HepG2 (cell line): ENCODE results near the gene LUZP1. TPM values are rescaled to one million over a fixed set of nuclear protein-coding genes. Genes with fewer than 3 reads are reported as not detected.

Experiments used
- ATAC-seq: fragments of 200-7000 bp; cut with Tn5 transposase; 3 replicates; pipeline ENCODE4 v1.9.1; 2020; ENCODE audit warnings: mild to moderate bottlenecking, moderate library complexity
- BruUV-seq: library from RNA; stranded (reverse); fragments of 400-500 nt; replicated peaks from 2 replicates; lab custom pipeline; 2021; lab: Mats Ljungman, UMichigan
- CTCF ChIA-PET: fragments of 300-600 bp; formaldehyde crosslinking; extraction: SDS; loops from one replicate; lab custom pipeline; 2021; ENCODE audit warnings: low total read pairs, inconsistent platforms, low intra/inter-chr PET ratio; lab: Yijun Ruan, JAX
- POLR2A ChIA-PET: fragments of 350-600 bp; sonication (Branson Sonifier 250); formaldehyde crosslinking; loops from one replicate; lab custom pipeline; 2020; ENCODE audit warnings: antibody characterized with exemption, inconsistent platforms; lab: Yijun Ruan, JAX
- DNase-seq: peaks from one replicate; pipeline ENCODE4 v3.0.0-alpha.2; 2015; ENCODE audit warnings: low spot score
- FAIRE-seq: peaks from 3 replicates; lab custom pipeline; 2011; peaks lifted over from hg19 to GRCh38; lab: Jason Lieb, UNC
- H2AFZ ChIP-seq: one replicate; pipeline ENCODE4 v1.6.1; 2011; ENCODE audit warnings: low read length, inconsistent platforms
- H3K27ac ChIP-seq: fragments of 300-600 bp; 3 replicates; pipeline ENCODE4 v1.8.0; 2011; ENCODE audit warnings: mixed run types, mild to moderate bottlenecking, mixed read lengths, low read length, inconsistent platforms; ENCODE audit not compliant: insufficient read depth; ENCODE audit errors: extremely low read length
- H3K27me3 ChIP-seq, 2 experiments: fragments of 200-600 bp in 1 of 2; 2 replicates in 1 of 2; 3 replicates in 1 of 2; pipeline versions ENCODE4 v1.6.0 to v1.8.0; 2011; ENCODE audit warnings: low read length in 2 of 2, mild to moderate bottlenecking in 2 of 2, moderate library complexity in 2 of 2, inconsistent platforms in 1 of 2; ENCODE audit not compliant: insufficient read depth in 2 of 2, control insufficient read depth in 1 of 2
- H3K36me3 ChIP-seq, 2 experiments: fragments of 200-600 bp in 1 of 2; replicated peaks in 1 of 2; 2 replicates in 1 of 2; 3 replicates in 1 of 2; pipeline versions ENCODE4 v1.5.1 to v1.8.0; 2011; ENCODE audit warnings: low read length in 2 of 2, inconsistent platforms in 1 of 2; ENCODE audit not compliant: insufficient read depth in 2 of 2, control insufficient read depth in 1 of 2
- H3K4me1 ChIP-seq: 2 replicates; pipeline ENCODE4 v1.5.1; 2012; ENCODE audit warnings: low read length, inconsistent platforms; ENCODE audit not compliant: insufficient read depth
- H3K4me2 ChIP-seq: 2 replicates; pipeline ENCODE4 v1.6.0; 2011; ENCODE audit warnings: low read depth, low read length, inconsistent platforms
- H3K4me3 ChIP-seq, 3 experiments: fragments of 200-600 bp in 1 of 3; sonication (generic), shearing (Covaris generic) in 1 of 3; replicated peaks in 1 of 3; 2 replicates each; pipeline ENCODE4 v1.5.1; 2011 to 2016; ENCODE audit warnings: low read length in 3 of 3, inconsistent platforms in 2 of 3, low read depth in 2 of 3, mild to moderate bottlenecking in 2 of 3, control low read depth in 1 of 3, mixed read lengths in 1 of 3; ENCODE audit not compliant: insufficient read depth in 1 of 3
- H3K79me2 ChIP-seq: one replicate; pipeline ENCODE4 v1.6.1; 2011; ENCODE audit warnings: low read length, inconsistent platforms; ENCODE audit not compliant: insufficient read depth
- H3K9ac ChIP-seq: 2 replicates; pipeline ENCODE4 v1.6.0; 2011; ENCODE audit warnings: mild to moderate bottlenecking, low read depth, low read length, inconsistent platforms; ENCODE audit not compliant: insufficient read depth
- H3K9me3 ChIP-seq: 2 replicates; pipeline ENCODE4 v1.5.1; 2012; ENCODE audit warnings: mild to moderate bottlenecking, low read length
- H4K20me1 ChIP-seq: 2 replicates; pipeline ENCODE4 v1.6.0; 2011; ENCODE audit warnings: inconsistent platforms, mild to moderate bottlenecking, low read length, moderate library complexity; ENCODE audit not compliant: insufficient read depth
- CC2D1A ChIP-seq: sonication (generic); formaldehyde crosslinking; IDR thresholded peaks from 2 replicates; pipeline ENCODE4 v1.8.1; 2023; ENCODE audit warnings: mild to moderate bottlenecking, missing genetic modification reagents
- DMAP1 ChIP-seq: IDR thresholded peaks from 2 replicates; pipeline ENCODE4 v1.6.1; 2016
- ELF1 ChIP-seq: sonication (generic); formaldehyde crosslinking; IDR thresholded peaks from 2 replicates; pipeline ENCODE4 v1.4.0; 2020; ENCODE audit warnings: missing genetic modification reagents
- MATR3 ChIP-seq: sonication (generic); formaldehyde crosslinking; IDR thresholded peaks from 2 replicates; pipeline ENCODE4 v1.4.0; 2020; ENCODE audit warnings: missing genetic modification reagents
- MXI1 ChIP-seq: IDR thresholded peaks from 3 replicates; pipeline ENCODE4 v1.6.1; 2012; ENCODE audit warnings: low read depth, low read length, inconsistent platforms, borderline replicate concordance
- NFKB2 ChIP-seq: sonication (generic); formaldehyde crosslinking; IDR thresholded peaks from 2 replicates; pipeline ENCODE4 v1.4.0; 2020; ENCODE audit warnings: missing genetic modification reagents, borderline replicate concordance
- POGZ ChIP-seq: sonication (generic); formaldehyde crosslinking; IDR thresholded peaks from 2 replicates; pipeline ENCODE4 v1.4.0; 2020; ENCODE audit warnings: mild to moderate bottlenecking, missing genetic modification reagents
- SMARCE1 ChIP-seq: fragments of 450-650 bp; IDR thresholded peaks from 2 replicates; pipeline ENCODE4 v1.6.1; 2017; ENCODE audit warnings: borderline replicate concordance
- ZBTB42 ChIP-seq: sonication (generic); formaldehyde crosslinking; IDR thresholded peaks from 2 replicates; pipeline ENCODE4 v1.5.0; 2020; ENCODE audit warnings: mild to moderate bottlenecking, missing genetic modification reagents
- ZNF138 ChIP-seq: sonication (generic); formaldehyde crosslinking; IDR thresholded peaks from 2 replicates; pipeline ENCODE4 v1.5.0; 2020; ENCODE audit warnings: mild to moderate bottlenecking, low read depth, missing genetic modification reagents
- ZNF20 ChIP-seq: sonication (generic); formaldehyde crosslinking; IDR thresholded peaks from 2 replicates; pipeline ENCODE4 v1.4.0; 2020; ENCODE audit warnings: mild to moderate bottlenecking, moderate library complexity, missing genetic modification reagents
- ZNF446 ChIP-seq: sonication (generic); formaldehyde crosslinking; IDR thresholded peaks from 2 replicates; pipeline ENCODE4 v1.5.0; 2020; ENCODE audit warnings: mild to moderate bottlenecking, missing genetic modification reagents
- ZNF501 ChIP-seq: sonication (generic); formaldehyde crosslinking; IDR thresholded peaks from 2 replicates; pipeline ENCODE4 v1.5.1; 2020; ENCODE audit warnings: mild to moderate bottlenecking, moderate library complexity, missing genetic modification reagents
- WGBS: methylation state at CpG from one replicate; pipeline ENCODE4 v1.1.6; 2017; ENCODE audit warnings: low lambda C conversion rate; 5-methylcytosine and 5-hydroxymethylcytosine counted together
- in situ Hi-C: cut with HindIII; loops from 2 replicates; pipeline ENCODE4 v1.10.0; 2017; ENCODE audit warnings: low pct_unique_long_range_greater_than_20kb; ENCODE audit not compliant: extremely low pct_ligation_motif_present
- intact Hi-C: fragments of 100-400 bp; cut with micrococcal nuclease; formaldehyde crosslinking; loops from one replicate; pipeline ENCODE4 v1.10.0; 2022; ENCODE audit not compliant: unreplicated experiment
- polyA plus RNA-seq, 8 experiments: library from polyadenylated mRNA; depleted of rRNA in 3 of 8; stranded (reverse) in 7 of 8; unstranded in 1 of 8; fragments of >200 nt; fragmentation: Illumina TruSeq in 4 of 8; extraction: Trizol in 4 of 8; gene quantifications; 2 replicates each; pipeline versions ENCODE4 v1.2.1 to v1.2.3, GENCODE V29; 2011 to 2016; ENCODE audit warnings: low read depth in 4 of 8, missing spikeins in 1 of 8, mixed read lengths in 1 of 8; ENCODE audit not compliant: insufficient read depth in 1 of 8
- total RNA-seq, 5 experiments: library from RNA; depleted of rRNA; stranded (reverse); fragments of >200 nt; fragmentation: Illumina TruSeq; extraction: Trizol; gene quantifications; 2 replicates each; pipeline ENCODE4 v1.2.3, GENCODE V29; 2016; ENCODE audit warnings: low read depth in 1 of 5
- TF ChIP-seq, protein P1 (sequence below): sonication (generic); formaldehyde crosslinking; IDR thresholded peaks from 2 replicates; pipeline ENCODE4 v1.5.1; 2020; ENCODE audit warnings: missing genetic modification reagents, mild to moderate bottlenecking, borderline replicate concordance
- TF ChIP-seq, protein P2 (sequence below): sonication (generic); formaldehyde crosslinking; IDR thresholded peaks from 2 replicates; pipeline ENCODE4 v1.5.0; 2020; ENCODE audit warnings: missing genetic modification reagents
- TF ChIP-seq, protein P3 (sequence below): IDR thresholded peaks from 2 replicates; pipeline ENCODE4 v1.6.1; 2016; ENCODE audit warnings: missing genetic modification reagents, missing compliant biosample characterization
- TF ChIP-seq, protein P4 (sequence below): sonication (generic); formaldehyde crosslinking; IDR thresholded peaks from 2 replicates; pipeline ENCODE4 v1.4.0; 2020; ENCODE audit warnings: missing genetic modification reagents

LUZP1 gene
- total and polyA plus RNA-seq, 2 of the 13 experiments (the other 11 are each of a cell fraction or from before 2014, with no cell fraction given) = 6.9 to 12.7 TPM

DNA sequence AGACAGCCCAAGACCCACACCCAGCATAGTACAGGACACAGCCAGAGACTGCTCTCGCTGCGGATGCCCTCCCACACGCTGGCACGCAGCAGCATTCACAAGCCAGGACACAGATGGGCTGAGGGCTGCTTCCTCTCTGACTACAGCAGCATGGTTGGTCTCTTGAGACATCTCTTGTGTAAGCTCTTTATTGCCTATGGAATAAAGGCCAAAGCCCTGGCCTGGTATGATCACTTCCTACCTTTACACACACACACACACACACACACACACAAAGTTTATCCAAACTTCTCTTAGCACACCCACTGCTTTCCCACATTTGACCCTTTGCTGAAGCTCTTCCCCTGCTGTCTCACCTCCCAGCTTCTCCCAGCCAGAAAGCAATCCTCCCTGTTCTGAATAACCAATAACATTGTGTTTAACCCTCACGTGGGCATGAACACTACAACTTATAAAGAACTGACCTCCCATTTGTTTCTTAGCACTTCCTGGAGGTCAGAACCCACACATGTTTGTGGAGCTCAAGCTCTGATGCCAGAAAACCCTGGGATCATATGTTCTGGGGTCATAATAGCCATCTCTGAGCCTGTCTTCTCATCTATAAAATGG lies 1.2 kb upstream of the LUZP1 start (continued):
- TF ChIP-seq, protein P1, sequence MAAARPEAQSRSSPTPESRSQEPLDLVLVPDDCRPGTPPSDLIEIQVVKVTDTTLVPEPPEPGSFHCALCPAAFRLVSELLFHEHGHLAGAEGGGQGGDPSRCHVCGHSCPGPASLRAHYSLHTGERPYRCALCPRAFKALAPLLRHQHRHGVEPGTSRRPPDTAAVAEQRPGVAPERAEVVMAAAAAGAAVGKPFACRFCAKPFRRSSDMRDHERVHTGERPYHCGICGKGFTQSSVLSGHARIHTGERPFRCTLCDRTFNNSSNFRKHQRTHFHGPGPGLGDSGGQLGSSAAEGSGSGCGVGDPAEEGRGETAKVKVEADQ = no peak
- TF ChIP-seq CC2D1A (no peak), ZNF501 (CRISPR knock-in tag) (no peak), ELF1 (0 out of 2 replicates have a peak, but pooled peaks have one; percentile 12), MATR3 (CRISPR knock-in tag) (no peak), ZNF138 (CRISPR knock-in tag) (no peak)
- TF ChIP-seq, protein P2, sequence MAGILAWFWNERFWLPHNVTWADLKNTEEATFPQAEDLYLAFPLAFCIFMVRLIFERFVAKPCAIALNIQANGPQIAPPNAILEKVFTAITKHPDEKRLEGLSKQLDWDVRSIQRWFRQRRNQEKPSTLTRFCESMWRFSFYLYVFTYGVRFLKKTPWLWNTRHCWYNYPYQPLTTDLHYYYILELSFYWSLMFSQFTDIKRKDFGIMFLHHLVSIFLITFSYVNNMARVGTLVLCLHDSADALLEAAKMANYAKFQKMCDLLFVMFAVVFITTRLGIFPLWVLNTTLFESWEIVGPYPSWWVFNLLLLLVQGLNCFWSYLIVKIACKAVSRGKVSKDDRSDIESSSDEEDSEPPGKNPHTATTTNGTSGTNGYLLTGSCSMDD (CRISPR knock-in tag) = no peak
- TF ChIP-seq, protein P3, sequence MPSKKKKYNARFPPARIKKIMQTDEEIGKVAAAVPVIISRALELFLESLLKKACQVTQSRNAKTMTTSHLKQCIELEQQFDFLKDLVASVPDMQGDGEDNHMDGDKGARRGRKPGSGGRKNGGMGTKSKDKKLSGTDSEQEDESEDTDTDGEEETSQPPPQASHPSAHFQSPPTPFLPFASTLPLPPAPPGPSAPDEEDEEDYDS (CRISPR knock-in tag) = 0 out of 2 replicates have a peak, but pooled peaks have one; percentile 45

DNA sequence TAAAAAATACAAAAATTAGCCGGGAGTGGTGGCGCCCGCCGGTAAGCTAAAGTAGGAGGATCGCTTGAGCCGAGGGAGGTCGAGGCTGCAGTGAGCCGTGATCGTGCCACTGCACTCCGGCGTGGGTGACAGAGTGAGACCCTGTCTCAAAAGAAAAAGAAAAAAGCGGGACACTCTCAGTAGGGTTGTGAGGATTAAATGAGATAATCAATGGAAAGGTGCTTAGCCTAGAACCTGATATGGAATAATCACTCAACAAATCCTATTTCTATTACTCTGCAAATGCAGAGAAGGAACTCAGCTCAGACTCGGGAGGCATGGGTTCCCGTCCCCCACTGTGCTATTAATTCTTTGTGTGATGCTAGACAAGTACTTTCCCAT lies 529 bp upstream of the LUZP1 start:
- Histone ChIP-seq H3K79me2 (peaks cover 34% of the 10 kb centered on the region), H3K36me3 (no peaks in the 10 kb centered on the region), H3K4me2 (peak overlapping the region; percentile 86), H3K27ac (no peak overlapping the region), H3K9me3 (no peaks in the 10 kb centered on the region), H4K20me1 (peaks cover 11% of the 10 kb centered on the region), H3K4me1 (peaks cover 52% of the 10 kb centered on the region), H3K27me3 (no peaks in the 10 kb centered on the region; a peak in 1 of 5 replicates), H3K4me3 (peak overlapping the region in 2 of 3 experiments; percentile 41 to 96; a peak in 5 of 6 replicates), H3K9ac (peak overlapping the region; percentile 35; the same call in 1 of the 2 replicates), H2AFZ (no peak overlapping the region)
- ChIA-PET POLR2A (interaction anchor here (0.6 to 2.0 kb wide), 4 partner anchors 19 to 337 kb away, joined by 3 to 5 read pairs (median 4); no protein-coding TSS in a partner anchor), CTCF (no interaction called here)
- no TSS peak for BruUV-seq
- ATAC-seq = no peak
- intact Hi-C loops = no loop called here
- in situ Hi-C loops = no loop called here
- WGBS = 74% methylated on average over 14 of the region's 14 CpGs
- no peak for DNase-seq
- no peak for FAIRE-seq
- TF ChIP-seq MXI1 (no peak), ZNF446 (CRISPR knock-in tag) (no peak), NFKB2 (CRISPR knock-in tag) (no peak), DMAP1 (CRISPR knock-in tag) (no peak), ZNF20 (CRISPR knock-in tag) (no peak), SMARCE1 (no peak), ZBTB42 (CRISPR knock-in tag) (no peak), POGZ (CRISPR knock-in tag) (no peak)
- TF ChIP-seq, protein P4, sequence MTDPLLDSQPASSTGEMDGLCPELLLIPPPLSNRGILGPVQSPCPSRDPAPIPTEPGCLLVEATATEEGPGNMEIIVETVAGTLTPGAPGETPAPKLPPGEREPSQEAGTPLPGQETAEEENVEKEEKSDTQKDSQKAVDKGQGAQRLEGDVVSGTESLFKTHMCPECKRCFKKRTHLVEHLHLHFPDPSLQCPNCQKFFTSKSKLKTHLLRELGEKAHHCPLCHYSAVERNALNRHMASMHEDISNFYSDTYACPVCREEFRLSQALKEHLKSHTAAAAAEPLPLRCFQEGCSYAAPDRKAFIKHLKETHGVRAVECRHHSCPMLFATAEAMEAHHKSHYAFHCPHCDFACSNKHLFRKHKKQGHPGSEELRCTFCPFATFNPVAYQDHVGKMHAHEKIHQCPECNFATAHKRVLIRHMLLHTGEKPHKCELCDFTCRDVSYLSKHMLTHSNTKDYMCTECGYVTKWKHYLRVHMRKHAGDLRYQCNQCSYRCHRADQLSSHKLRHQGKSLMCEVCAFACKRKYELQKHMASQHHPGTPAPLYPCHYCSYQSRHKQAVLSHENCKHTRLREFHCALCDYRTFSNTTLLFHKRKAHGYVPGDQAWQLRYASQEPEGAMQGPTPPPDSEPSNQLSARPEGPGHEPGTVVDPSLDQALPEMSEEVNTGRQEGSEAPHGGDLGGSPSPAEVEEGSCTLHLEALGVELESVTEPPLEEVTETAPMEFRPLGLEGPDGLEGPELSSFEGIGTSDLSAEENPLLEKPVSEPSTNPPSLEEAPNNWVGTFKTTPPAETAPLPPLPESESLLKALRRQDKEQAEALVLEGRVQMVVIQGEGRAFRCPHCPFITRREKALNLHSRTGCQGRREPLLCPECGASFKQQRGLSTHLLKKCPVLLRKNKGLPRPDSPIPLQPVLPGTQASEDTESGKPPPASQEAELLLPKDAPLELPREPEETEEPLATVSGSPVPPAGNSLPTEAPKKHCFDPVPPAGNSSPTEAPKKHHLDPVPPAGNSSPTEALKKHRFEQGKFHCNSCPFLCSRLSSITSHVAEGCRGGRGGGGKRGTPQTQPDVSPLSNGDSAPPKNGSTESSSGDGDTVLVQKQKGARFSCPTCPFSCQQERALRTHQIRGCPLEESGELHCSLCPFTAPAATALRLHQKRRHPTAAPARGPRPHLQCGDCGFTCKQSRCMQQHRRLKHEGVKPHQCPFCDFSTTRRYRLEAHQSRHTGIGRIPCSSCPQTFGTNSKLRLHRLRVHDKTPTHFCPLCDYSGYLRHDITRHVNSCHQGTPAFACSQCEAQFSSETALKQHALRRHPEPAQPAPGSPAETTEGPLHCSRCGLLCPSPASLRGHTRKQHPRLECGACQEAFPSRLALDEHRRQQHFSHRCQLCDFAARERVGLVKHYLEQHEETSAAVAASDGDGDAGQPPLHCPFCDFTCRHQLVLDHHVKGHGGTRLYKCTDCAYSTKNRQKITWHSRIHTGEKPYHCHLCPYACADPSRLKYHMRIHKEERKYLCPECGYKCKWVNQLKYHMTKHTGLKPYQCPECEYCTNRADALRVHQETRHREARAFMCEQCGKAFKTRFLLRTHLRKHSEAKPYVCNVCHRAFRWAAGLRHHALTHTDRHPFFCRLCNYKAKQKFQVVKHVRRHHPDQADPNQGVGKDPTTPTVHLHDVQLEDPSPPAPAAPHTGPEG (CRISPR knock-in tag) = no peak
